K562 (cell line): ENCODE data around the gene JUP. TPM values are rescaled to one million over a fixed set of nuclear protein-coding genes. Genes with fewer than 3 reads are reported as not detected.

Source experiments
- CREM ChIP-seq: IDR thresholded peaks from 2 replicates; pipeline ENCODE4 v1.6.1; 2014; ENCODE audit warnings: antibody characterized with exemption, low read depth
- CXXC5 ChIP-seq: fragments of 250-450 bp; sonication (Bioruptor Pico); IDR thresholded peaks from 2 replicates; pipeline ENCODE4 v1.8.0; 2022; ENCODE audit warnings: inconsistent platforms, mild to moderate bottlenecking, moderate library complexity
- DACH1 ChIP-seq: fragments of 450-650 bp; IDR thresholded peaks from 2 replicates; pipeline ENCODE4 v1.6.1; 2018; ENCODE audit not compliant: partially characterized antibody
- ELF4 ChIP-seq: fragments of 450-650 bp; formaldehyde crosslinking; IDR thresholded peaks from 2 replicates; pipeline ENCODE4 v1.4.0; 2022; ENCODE audit warnings: missing genetic modification characterization
- KLF6 ChIP-seq: fragments of 250-450 bp; sonication (Bioruptor Pico); IDR thresholded peaks from 2 replicates; pipeline ENCODE4 v1.4.0; 2020; ENCODE audit warnings: mild to moderate bottlenecking, moderate library complexity, borderline replicate concordance
- MCM3 ChIP-seq: fragments of 450-650 bp; IDR thresholded peaks from 2 replicates; pipeline ENCODE4 v1.6.1; 2016
- MGA ChIP-seq: fragments of 450-650 bp; IDR thresholded peaks from 2 replicates; pipeline ENCODE4 v1.6.1; 2016; ENCODE audit warnings: mild to moderate bottlenecking, moderate library complexity
- MLX ChIP-seq, 2 experiments: fragments of 450-650 bp in 1 of 2; sonication (generic) in 1 of 2; formaldehyde crosslinking; conservative IDR thresholded peaks; 2 replicates each; pipeline versions ENCODE4 v1.4.0 to v1.8.1; 2020 to 2022; ENCODE audit warnings: mild to moderate bottlenecking in 1 of 2, missing genetic modification reagents in 1 of 2
- NR2C1 ChIP-seq, 2 experiments: fragments of 450-650 bp; IDR thresholded peaks; 2 replicates each; pipeline ENCODE4 v1.6.1; 2017; ENCODE audit warnings: mild to moderate bottlenecking in 2 of 2, antibody characterized with exemption in 1 of 2, inconsistent platforms in 1 of 2, missing compliant biosample characterization in 1 of 2, missing genetic modification characterization in 1 of 2
- NR2F6 ChIP-seq: fragments of 450-650 bp; formaldehyde crosslinking; IDR thresholded peaks from 2 replicates; pipeline ENCODE4 v1.4.0; 2020; ENCODE audit warnings: mild to moderate bottlenecking
- POLR2A ChIP-seq: fragments of 450-650 bp; conservative IDR thresholded peaks from 2 replicates; pipeline ENCODE4 v1.6.1; 2016
- RAD21 ChIP-seq, 2 experiments: fragments of 250-450 bp in 1 of 2; fragments of 450-650 bp in 1 of 2; sonication (Bioruptor Pico) in 1 of 2; formaldehyde crosslinking in 1 of 2; IDR thresholded peaks in 1 of 2; conservative IDR thresholded peaks in 1 of 2; 2 replicates each; pipeline versions ENCODE4 v1.4.0 to v1.8.0; 2020 to 2022; ENCODE audit warnings: mild to moderate bottlenecking in 2 of 2, moderate library complexity in 1 of 2
- RBM34 ChIP-seq: fragments of 200-400 bp; formaldehyde crosslinking; IDR thresholded peaks from 2 replicates; pipeline ENCODE4 v1.6.1; 2018; ENCODE audit warnings: low read length, borderline replicate concordance; ENCODE audit not compliant: insufficient read depth
- SRF ChIP-seq, 2 experiments: fragments of 250-450, 450-650 bp in 1 of 2; sonication (Bioruptor Pico) in 1 of 2; sonication (generic) in 1 of 2; formaldehyde crosslinking; IDR thresholded peaks; 2 replicates each; pipeline versions ENCODE4 v1.5.0 to v1.5.1; 2020 to 2022; ENCODE audit warnings: mild to moderate bottlenecking in 1 of 2, missing genetic modification reagents in 1 of 2
- ZFPM2 ChIP-seq: fragments of 250-450 bp; sonication (Bioruptor Pico); IDR thresholded peaks from 2 replicates; pipeline ENCODE4 v1.5.1; 2022; ENCODE audit warnings: mild to moderate bottlenecking
- ZNF23 ChIP-seq: fragments of 250-450 bp; sonication (Bioruptor Pico); IDR thresholded peaks from 2 replicates; pipeline ENCODE4 v1.4.0; 2020; ENCODE audit warnings: mild to moderate bottlenecking
- ZNF311 ChIP-seq: fragments of 250-450 bp; sonication (Bioruptor Pico); IDR thresholded peaks from 2 replicates; pipeline ENCODE4 v1.4.0; 2020; ENCODE audit warnings: mild to moderate bottlenecking, moderate library complexity
- ZNF764 ChIP-seq: fragments of 250-450 bp; sonication (Bioruptor Pico); IDR thresholded peaks from 2 replicates; pipeline ENCODE4 v1.4.0; 2020; ENCODE audit warnings: low read depth, mild to moderate bottlenecking, moderate library complexity
- polyA plus RNA-seq, 8 experiments: library from polyadenylated mRNA; depleted of rRNA in 4 of 8; stranded (reverse) in 5 of 8; unstranded in 3 of 8; fragments of >200 nt; fragmentation: Nextera tagmentation in 2 of 8; fragmentation: Illumina TruSeq in 1 of 8; extraction: Ambion mirVana in 2 of 8; extraction: Trizol in 1 of 8; gene quantifications; 2 replicates each; pipeline versions ENCODE4 v1.2.1 to v1.2.3, GENCODE V29; 2011 to 2014; ENCODE audit warnings: inconsistent platforms in 1 of 8, missing spikeins in 1 of 8
- total RNA-seq, 7 experiments: library from RNA; depleted of rRNA in 6 of 7; stranded (reverse); fragments of >200 nt in 6 of 7; fragmentation: Illumina TruSeq in 2 of 7; extraction: Trizol in 2 of 7; gene quantifications; 2 replicates each; pipeline versions ENCODE4 v1.2.1 to v1.2.3, GENCODE V29; 2011 to 2021; ENCODE audit warnings: low replicate concordance in 1 of 7

The JUP gene
- total and polyA plus RNA-seq, 9 of the 15 experiments (the other 6 are each of a cell fraction or from before 2014, with no cell fraction given), result 6.4 to 177 (median 31.2) TPM

GRCh38 chr17:41784207-41784744 lies 2.2 kb downstream of the JUP start (continued):
- TF ChIP-seq MGA (no peak), KLF6 (CRISPR knock-in tag) (no peak), POLR2A (no peak), RAD21 (CRISPR knock-in tag; conservative IDR thresholded peaks at IDR 0.05 in 1 of 2, IDR thresholded peaks at IDR 0.05 in 1 of 2) (no peak), ZNF23 (CRISPR knock-in tag) (no peak), ZFPM2 (no peak), CREM (no peak), NR2F6 (CRISPR knock-in tag) (no peak), MCM3 (no peak), NR2C1 (IDR thresholded peaks at IDR 0.05) (no peak), NR2C1 (tag; IDR thresholded peaks at IDR 0.05) (no peak), DACH1 (no peak), CXXC5 (CRISPR knock-in tag) (no peak), SRF (CRISPR knock-in tag; IDR thresholded peaks at IDR 0.05) (no peak), ZNF311 (CRISPR knock-in tag) (no peak), RBM34 (no peak), MLX (CRISPR knock-in tag; conservative IDR thresholded peaks at IDR 0.05) (no peak), ZNF764 (CRISPR knock-in tag) (no peak), ELF4 (CRISPR knock-in tag) (no peak)
